Loucy (cell line): ENCODE results near the gene PKNOX2.

Experiments used
- CTCF ChIP-seq: fragments of 200-600 bp; sonication (generic); conservative IDR thresholded peaks from 2 replicates; pipeline ENCODE4 v1.5.1; 2014; ENCODE audit warnings: mild to moderate bottlenecking, antibody characterized with exemption, low read length
- EZH2phosphoT487 ChIP-seq: fragments of 200-600 bp; IDR thresholded peaks from 2 replicates; pipeline ENCODE4 v1.6.1; 2018; ENCODE audit warnings: antibody characterized with exemption, mild to moderate bottlenecking, moderate library complexity, borderline replicate concordance

- TF ChIP-seq CTCF (no peak), EZH2phosphoT487 (no peak)
These were observed 262.4 kb downstream of the PKNOX2 start for GRCh38 chr11:125426818-125427528.
